ENCODE data around the gene CAMK1G. TPM values are rescaled to one million over a fixed set of nuclear protein-coding genes. Genes with fewer than 3 reads are reported as not detected.

CAMK1G gene
- total and polyA plus RNA-seq, 2 experiments from 2014 or later: 0.32 to 0.76 TPM

DNA sequence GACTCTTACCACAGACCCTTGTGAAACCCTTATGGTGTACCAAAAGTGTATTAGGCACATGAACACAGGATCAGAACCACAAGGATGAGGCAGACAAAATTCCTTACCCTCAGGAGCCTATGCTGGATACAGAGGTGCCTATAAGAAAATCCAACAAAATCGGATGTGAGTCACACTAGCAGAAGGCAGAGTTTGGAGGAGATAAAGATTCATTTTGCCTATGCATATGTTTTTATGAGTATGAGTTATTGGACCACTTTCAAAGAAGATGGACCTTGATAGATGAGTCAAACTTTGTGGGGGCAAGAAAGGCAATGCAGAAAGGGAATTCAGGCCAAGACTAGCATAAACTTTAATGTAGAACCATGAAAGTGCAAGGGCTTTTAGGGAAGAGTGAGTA lies 17.0 kb downstream of the CAMK1G start:
- H3K27me3 ChIP-seq (ENCODE audit: insufficient read depth): no peaks in the 10 kb centered on the region
- Mint-ChIP-seq H3K4me3 (no peak overlapping the region), H3K27ac (no peak overlapping the region), H3K27me3 (ENCODE audit: insufficient read depth, low read depth, poor library complexity) (no peaks in the 10 kb centered on the region), H3K36me3 (ENCODE audit: low read depth) (no peaks in the 10 kb centered on the region), H3K9me3 (no peaks in the 10 kb centered on the region), H3K4me1 (no peaks in the 10 kb centered on the region)
- no peak overlapping the region for H3K4me3 ChIP-seq
- H3F3A ChIP-seq (replicated peaks; ENCODE audit: low read depth): no peaks in the 10 kb centered on the region
- no peak overlapping the region for H2AFZ ChIP-seq
- H4K20me1 ChIP-seq (replicated peaks; ENCODE audit: insufficient read depth): no peaks in the 10 kb centered on the region
- no peak overlapping the region for H3K4me2 ChIP-seq
- no peaks in the 10 kb centered on the region for H3K4me1 ChIP-seq (ENCODE audit: insufficient read depth)
- no peak for DNase-seq (ENCODE audit: low spot score)
- H3K36me3 ChIP-seq (ENCODE audit: insufficient read depth): no peaks in the 10 kb centered on the region
- H3K79me2 ChIP-seq (replicated peaks; ENCODE audit: insufficient read depth): no peaks in the 10 kb centered on the region
- H3K27ac ChIP-seq (ENCODE audit: low read depth): no peak overlapping the region
- no peak for ATAC-seq
- TF ChIP-seq, protein P1, sequence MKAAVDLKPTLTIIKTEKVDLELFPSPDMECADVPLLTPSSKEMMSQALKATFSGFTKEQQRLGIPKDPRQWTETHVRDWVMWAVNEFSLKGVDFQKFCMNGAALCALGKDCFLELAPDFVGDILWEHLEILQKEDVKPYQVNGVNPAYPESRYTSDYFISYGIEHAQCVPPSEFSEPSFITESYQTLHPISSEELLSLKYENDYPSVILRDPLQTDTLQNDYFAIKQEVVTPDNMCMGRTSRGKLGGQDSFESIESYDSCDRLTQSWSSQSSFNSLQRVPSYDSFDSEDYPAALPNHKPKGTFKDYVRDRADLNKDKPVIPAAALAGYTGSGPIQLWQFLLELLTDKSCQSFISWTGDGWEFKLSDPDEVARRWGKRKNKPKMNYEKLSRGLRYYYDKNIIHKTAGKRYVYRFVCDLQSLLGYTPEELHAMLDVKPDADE (IDR thresholded peaks at IDR 0.05): no peak
- no peak for TF ChIP-seq ZNF114 (CRISPR knock-in tag; IDR thresholded peaks at IDR 0.05)
- H3K9me2 ChIP-seq (ENCODE audit: insufficient read depth): no peaks in the 10 kb centered on the region

- Histone ChIP-seq H3K79me2 (replicated peaks; ENCODE audit: insufficient read depth) (no peaks in the 10 kb centered on the region), H3K36me3 (ENCODE audit: insufficient read depth) (no peaks in the 10 kb centered on the region), H3K27ac (ENCODE audit: low read depth) (no peak overlapping the region), H2AFZ (no peak overlapping the region), H3K9me2 (ENCODE audit: insufficient read depth) (no peaks in the 10 kb centered on the region), H3K4me2 (no peak overlapping the region), H4K20me1 (replicated peaks; ENCODE audit: insufficient read depth) (no peaks in the 10 kb centered on the region), H3K4me1 (ENCODE audit: insufficient read depth) (no peaks in the 10 kb centered on the region), H3K4me3 (no peak overlapping the region), H3F3A (replicated peaks; ENCODE audit: low read depth) (no peaks in the 10 kb centered on the region), H3K27me3 (ENCODE audit: insufficient read depth) (no peaks in the 10 kb centered on the region)
- Mint-ChIP-seq H3K4me3 (no peak overlapping the region), H3K27me3 (ENCODE audit: insufficient read depth, low read depth, poor library complexity) (no peaks in the 10 kb centered on the region), H3K9me3 (no peaks in the 10 kb centered on the region), H3K27ac (no peak overlapping the region), H3K4me1 (no peaks in the 10 kb centered on the region), H3K36me3 (ENCODE audit: low read depth) (no peaks in the 10 kb centered on the region)
- ATAC-seq (peak; percentile 96), DNase-seq (ENCODE audit: low spot score) (peak; percentile 58)
- TF ChIP-seq CTCF (conservative IDR thresholded peaks at IDR 0.05; ENCODE audit: low read depth in 2 of 2) (peak; percentile 69 to 88), NANOG (IDR thresholded peaks at IDR 0.05; ENCODE audit: borderline replicate concordance) (no peak), EZH2phosphoT487 (IDR thresholded peaks at IDR 0.05; ENCODE audit: unreplicated experiment) (no peak), ZNF114 (CRISPR knock-in tag; IDR thresholded peaks at IDR 0.05) (no peak), STAT1 (IDR thresholded peaks at IDR 0.05; ENCODE audit: unreplicated experiment) (no peak)
- TF ChIP-seq, protein P1 (IDR thresholded peaks at IDR 0.05): no peak
These were observed 18.5 kb downstream of the CAMK1G start for GRCh38 chr1:209601809-209602657.
